GM21423 (cell line): ENCODE results near the gene KLHL13.

Experiments
- ATAC-seq: cut with Tn5 transposase; IDR thresholded peaks from one replicate; pipeline ENCODE4 v1.9.1; 2021; ENCODE audit warnings: mild to moderate bottlenecking, moderate library complexity; ENCODE audit not compliant: unreplicated experiment

Gene KLHL13

GRCh38 chrX:117892469-117892868 lies 224.1 kb downstream of the KLHL13 start:
- ATAC-seq: no peak

GRCh38 chrX:117871796-117872195 lies 244.8 kb downstream of the KLHL13 start:
- ATAC-seq: no peak

- ATAC-seq: no peak
Measured at GRCh38 chrX:117860517-117860916, 256.1 kb downstream of the KLHL13 start.

GRCh38 chrX:117854806-117855205 lies 261.8 kb downstream of the KLHL13 start:
- ATAC-seq: no peak

- ATAC-seq: no peak
Measured at GRCh38 chrX:117851025-117851424, 265.6 kb downstream of the KLHL13 start.
